NCI-H2196 treated with DMSO at 0.1 percent for 48 hours (cell line): Measurements from ENCODE around the gene P4HA2.
A peak's percentile ranks its signal among the peaks of the same experiment; 100 is the strongest.

Experiments used
- DNase-seq: peaks from one replicate; lab custom pipeline; 2025; ENCODE audit not compliant: unreplicated experiment; lab: John Stamatoyannopoulos, UW

Gene P4HA2

GRCh38 chr5:132253008-132253441, 25.4 kb upstream of the P4HA2 start:
- DNase-seq, result no peak

- DNase-seq, result no peak
These were observed 23.6 kb upstream of the P4HA2 start for GRCh38 chr5:132251220-132251725.

GRCh38 chr5:132250547-132250946, 22.9 kb upstream of the P4HA2 start:
- DNase-seq, result no peak

GRCh38 chr5:132246806-132247205, 19.2 kb upstream of the P4HA2 start:
- DNase-seq, result no peak

- DNase-seq, result no peak
These were observed 17.9 kb upstream of the P4HA2 start for GRCh38 chr5:132245593-132245992.

- DNase-seq, result no peak
These were observed 15.8 kb upstream of the P4HA2 start for GRCh38 chr5:132243366-132243977.

- DNase-seq, result no peak
These were observed 12.1 kb upstream of the P4HA2 start for GRCh38 chr5:132239776-132240175.

- no peak for DNase-seq
These were observed 11.3 kb upstream of the P4HA2 start for GRCh38 chr5:132238901-132239500.

- peak; percentile 18 for DNase-seq
These were observed 10.6 kb upstream of the P4HA2 start for GRCh38 chr5:132238169-132238744.

- DNase-seq, result no peak
These were observed 10.0 kb upstream of the P4HA2 start for GRCh38 chr5:132237670-132238069.

- DNase-seq, result no peak
These were observed 9.5 kb upstream of the P4HA2 start for GRCh38 chr5:132237141-132237540.

GRCh38 chr5:132235340-132235739, 7.7 kb upstream of the P4HA2 start:
- DNase-seq, result no peak

GRCh38 chr5:132234684-132235062, 7.0 kb upstream of the P4HA2 start:
- no peak for DNase-seq

GRCh38 chr5:132233811-132234683, 6.4 kb upstream of the P4HA2 start:
- DNase-seq, result no peak

GRCh38 chr5:132233081-132233480, 5.4 kb upstream of the P4HA2 start:
- no peak for DNase-seq

GRCh38 chr5:132232465-132232864, 4.8 kb upstream of the P4HA2 start:
- no peak for DNase-seq

GRCh38 chr5:132230871-132231270, 3.2 kb upstream of the P4HA2 start:
- DNase-seq, result no peak

- DNase-seq, result no peak
These were observed 1.6 kb upstream of the P4HA2 start for GRCh38 chr5:132229236-132229635.

GRCh38 chr5:132228241-132229035, 785 bp upstream of the P4HA2 start:
- DNase-seq, result no peak

- no peak for DNase-seq
These were observed 493 bp downstream of the P4HA2 start for GRCh38 chr5:132227235-132227484.
